ENCODE measurements around the gene CHST12.

DNA sequence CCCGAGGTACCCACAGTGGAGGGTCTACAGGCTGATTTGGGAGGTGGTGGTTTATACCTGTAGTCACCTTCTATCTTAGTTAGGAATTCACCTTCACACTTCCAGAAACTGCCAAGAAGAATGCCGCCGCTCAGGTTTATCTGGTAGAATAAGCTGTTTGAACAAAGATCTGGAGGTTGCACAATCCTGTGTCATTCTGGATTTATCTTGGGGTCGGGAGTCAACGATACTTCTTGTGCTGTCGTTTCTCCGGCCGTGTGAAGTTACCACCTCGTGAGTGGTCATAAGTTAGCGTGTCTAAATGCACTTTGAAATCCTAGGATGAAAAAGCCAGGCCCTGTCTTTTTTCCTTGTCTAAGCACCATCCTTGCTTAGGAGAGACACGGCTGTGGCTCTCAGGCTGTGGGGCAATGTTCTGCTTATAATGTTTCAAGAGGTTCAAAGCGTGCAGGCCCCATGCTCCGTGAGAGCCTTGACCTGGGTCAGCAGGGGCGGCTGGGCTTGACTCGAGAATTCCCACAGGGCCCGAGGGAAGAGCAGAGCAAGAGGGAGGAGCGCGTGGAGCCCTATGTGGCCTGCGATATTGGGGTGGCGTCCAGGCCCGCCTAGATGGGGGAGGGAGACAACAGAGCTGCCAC, 37.3 kb downstream of the CHST12 start:
- no peak for TF ChIP-seq CTCF (conservative IDR thresholded peaks at IDR 0.05; ENCODE audit: low read depth, low read length)
- no peak for TF ChIP-seq POLR2A (IDR thresholded peaks at IDR 0.05; ENCODE audit: low read depth, low read length)
- no peak for TF ChIP-seq RCOR1 (IDR thresholded peaks at IDR 0.05; ENCODE audit: insufficient replicate concordance, low read length)
- TF ChIP-seq RFX5 (IDR thresholded peaks at IDR 0.05; ENCODE audit: low read depth, low read length): no peak
- TF ChIP-seq MAFK (IDR thresholded peaks at IDR 0.05; ENCODE audit: low read depth, low read length): no peak
- TF ChIP-seq RAD21 (IDR thresholded peaks at IDR 0.05; ENCODE audit: low read length): no peak
- no peak for TF ChIP-seq NFE2L2 (IDR thresholded peaks at IDR 0.05; ENCODE audit: low read depth, low read length)

Measured in IMR-90 (cell line).